ENCODE data around the gene AP1M2. TPM values are rescaled to one million over a fixed set of nuclear protein-coding genes. Genes with fewer than 3 reads are reported as not detected.

AP1M2 gene
- total RNA-seq, 1 donor from 2014 or later: 3.1 TPM

DNA sequence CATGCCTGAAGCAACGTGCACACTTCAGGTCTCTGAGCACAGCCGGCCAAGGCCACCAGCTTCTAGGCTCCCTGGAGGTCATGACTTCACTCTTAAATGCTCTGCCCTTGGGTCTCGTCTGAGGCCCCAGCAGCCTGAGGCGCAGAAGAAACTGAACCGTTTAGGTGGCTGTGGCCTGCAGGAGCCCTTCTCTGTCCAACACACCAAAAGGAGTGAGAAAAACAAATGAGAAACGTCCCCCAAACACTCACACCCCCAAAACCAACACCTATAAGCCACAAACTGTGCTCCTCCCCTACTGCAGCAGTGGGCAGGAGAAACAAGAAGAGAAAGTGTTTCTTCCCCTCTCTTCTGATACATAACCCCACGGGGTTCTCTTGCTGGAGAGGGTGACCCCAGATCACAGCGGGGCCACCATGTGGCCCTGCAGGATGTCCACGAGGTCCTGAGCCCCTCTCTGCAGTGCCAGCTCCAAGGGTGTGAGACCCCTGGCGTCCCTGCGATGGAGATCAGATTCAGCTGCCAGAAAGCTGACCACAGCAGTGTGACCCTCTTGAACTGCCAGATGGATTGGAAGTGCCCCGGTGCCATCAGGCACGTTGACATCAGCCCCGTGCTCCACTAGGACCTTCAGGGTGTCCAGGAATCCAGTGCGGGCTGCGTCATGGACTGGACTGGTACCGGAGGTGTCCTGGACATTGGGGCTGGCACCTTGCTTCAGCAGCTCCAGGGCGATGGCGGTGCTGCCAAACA, 20.3 kb downstream of the AP1M2 start:
- H3K9me3 ChIP-seq (ENCODE audit: control insufficient read depth in 3 of 3, low read length in 3 of 3): no peaks in the 10 kb centered on the region
- H3K4me3 ChIP-seq (ENCODE audit: low read length in 3 of 3): peak overlapping the region; percentile 75 to 89 (median 88)
- H3K27ac ChIP-seq (ENCODE audit: low read depth, low read length): peak overlapping the region; percentile 83
- H3K27me3 ChIP-seq (ENCODE audit: control insufficient read depth in 3 of 3, insufficient read depth in 3 of 3, low read length in 3 of 3): no peaks in the 10 kb centered on the region
- H3K9ac ChIP-seq (ENCODE audit: low read depth in 1 of 3, low read length in 3 of 3): peak overlapping the region in 2 of 3 donors; percentile 77 to 81
- peaks cover 3 to 5% (median 4%) of the 10 kb centered on the region in 3 donors for H3K36me3 ChIP-seq (ENCODE audit: control insufficient read depth in 3 of 3, insufficient read depth in 3 of 3, low read length in 3 of 3)
- H3K4me1 ChIP-seq (ENCODE audit: control insufficient read depth in 3 of 3, insufficient read depth in 3 of 3, low read length in 3 of 3): peaks cover 33 to 39% (median 34%) of the 10 kb centered on the region in 3 donors

DNA sequence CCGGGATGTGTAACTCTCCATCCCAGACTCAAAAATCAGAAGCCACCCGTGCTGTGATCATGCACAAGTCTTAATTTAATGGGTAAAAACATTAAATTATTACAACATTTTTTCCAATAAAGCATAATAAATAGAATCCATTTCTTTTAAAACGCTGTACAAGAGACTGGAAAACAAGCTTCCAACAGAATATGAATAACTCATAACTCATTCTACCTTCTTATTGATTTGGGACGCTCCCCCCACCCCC, 20.8 kb downstream of the AP1M2 start:
- peak overlapping the region; percentile 83 for H3K27ac ChIP-seq (ENCODE audit: low read depth, low read length)
- peak overlapping the region; percentile 75 to 89 (median 88) for H3K4me3 ChIP-seq (ENCODE audit: low read length in 3 of 3)
- no peaks in the 10 kb centered on the region for H3K27me3 ChIP-seq (ENCODE audit: control insufficient read depth in 3 of 3, insufficient read depth in 3 of 3, low read length in 3 of 3)
- H3K36me3 ChIP-seq (ENCODE audit: control insufficient read depth in 3 of 3, insufficient read depth in 3 of 3, low read length in 3 of 3): peaks cover 3 to 5% (median 4%) of the 10 kb centered on the region in 3 donors
- H3K4me1 ChIP-seq (ENCODE audit: control insufficient read depth in 3 of 3, insufficient read depth in 3 of 3, low read length in 3 of 3): peaks cover 33 to 39% (median 34%) of the 10 kb centered on the region in 3 donors
- no peaks in the 10 kb centered on the region for H3K9me3 ChIP-seq (ENCODE audit: control insufficient read depth in 3 of 3, low read length in 3 of 3)
- peak overlapping the region; percentile 36 to 81 (median 77) for H3K9ac ChIP-seq (ENCODE audit: low read depth in 1 of 3, low read length in 3 of 3)

DNA sequence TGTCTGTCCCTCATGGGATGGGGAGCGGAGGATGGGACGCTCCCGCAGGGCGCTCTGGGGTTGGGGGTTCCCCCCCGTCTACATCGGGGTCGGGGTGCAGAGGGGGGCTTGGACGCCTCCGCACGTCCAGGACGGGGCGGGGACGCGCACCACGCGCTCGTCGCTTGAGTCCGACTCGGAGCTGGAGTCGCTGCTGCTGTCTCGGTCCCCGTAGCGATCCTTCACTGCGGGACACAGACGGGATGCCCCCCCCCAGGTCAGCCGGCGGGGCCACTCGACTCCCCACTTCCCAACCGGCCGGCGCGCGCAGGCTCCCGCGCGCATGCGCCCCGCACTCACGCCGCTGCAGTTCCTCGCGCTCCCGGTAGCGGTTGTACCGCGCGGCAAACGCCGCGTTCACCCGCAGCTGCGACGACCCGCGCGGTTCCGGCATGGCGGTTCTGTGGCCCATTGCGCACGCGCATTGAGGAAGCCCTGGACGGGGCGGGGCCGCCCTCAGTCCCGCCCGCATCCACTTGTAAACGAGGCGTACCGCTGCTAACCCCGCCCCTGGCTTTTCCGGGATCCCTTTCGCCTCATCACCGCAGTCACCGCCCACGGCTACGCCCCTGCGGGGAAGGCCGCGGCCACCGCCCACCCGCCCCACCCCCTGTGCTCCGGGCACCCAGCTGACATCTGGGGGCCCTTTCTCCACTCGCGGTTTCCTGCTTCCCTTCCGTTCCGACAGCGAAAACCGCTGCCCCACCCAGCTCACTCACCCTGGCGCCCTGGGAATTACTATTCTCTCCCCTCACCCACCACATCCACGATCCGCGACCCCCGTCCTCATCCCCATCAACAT, 21.3 kb downstream of the AP1M2 start, which contains the start of gene KRI1:
Gene KRI1, minus strand, starts transcription at position 444 of the 841 bp plus-strand sequence. Its CDS starts 11 bp downstream, at position 433.
- Histone ChIP-seq H3K9me3 (ENCODE audit: control insufficient read depth in 3 of 3, low read length in 3 of 3) (no peaks in the 10 kb centered on the region), H3K27ac (ENCODE audit: low read depth, low read length) (peak within 1 kb of the TSS; percentile 84), H3K4me3 (ENCODE audit: low read length in 3 of 3) (peak within 1 kb of the TSS; percentile 75 to 89 (median 88)), H3K4me1 (ENCODE audit: control insufficient read depth in 3 of 3, insufficient read depth in 3 of 3, low read length in 3 of 3) (peaks cover 33 to 39% (median 34%) of the 10 kb centered on the region in 3 donors), H3K27me3 (ENCODE audit: control insufficient read depth in 3 of 3, insufficient read depth in 3 of 3, low read length in 3 of 3) (no peaks in the 10 kb centered on the region), H3K36me3 (ENCODE audit: control insufficient read depth in 3 of 3, insufficient read depth in 3 of 3, low read length in 3 of 3) (peaks cover 3 to 7% (median 5%) of the 10 kb centered on the region in 3 donors), H3K9ac (ENCODE audit: low read depth in 1 of 3, low read length in 3 of 3) (peak within 1 kb of the TSS; percentile 82 to 92 (median 91))

DNA sequence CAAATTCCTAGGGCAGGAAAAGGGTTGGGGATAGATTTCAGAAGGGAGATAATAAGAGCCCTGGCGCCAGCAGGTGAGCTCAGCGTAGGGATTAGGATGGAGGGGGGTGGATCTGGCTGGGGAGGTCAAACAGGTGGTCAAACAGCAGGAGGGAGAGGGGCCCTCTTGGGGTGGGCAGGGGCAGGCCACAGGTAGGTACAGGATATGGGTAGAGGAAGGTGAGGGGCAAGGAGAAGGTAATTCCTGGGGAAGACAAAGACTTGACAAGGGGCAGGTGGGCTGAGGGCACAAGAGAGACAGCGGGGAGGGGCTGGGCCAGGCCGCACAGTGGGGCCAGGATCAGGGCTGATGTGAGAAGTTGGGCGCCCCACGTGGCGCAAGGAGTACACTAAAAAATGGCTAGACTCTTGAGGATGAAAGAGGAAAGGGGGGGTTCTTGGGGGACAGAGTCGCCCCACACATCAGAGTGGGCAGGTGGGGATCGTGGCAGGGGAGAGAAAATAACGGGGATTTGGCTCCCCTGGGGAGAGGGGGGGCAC, 22.0 kb downstream of the AP1M2 start:
- Histone ChIP-seq H3K36me3 (ENCODE audit: control insufficient read depth in 3 of 3, insufficient read depth in 3 of 3, low read length in 3 of 3) (peaks cover 9 to 14% (median 10%) of the 10 kb centered on the region in 3 donors), H3K9me3 (ENCODE audit: control insufficient read depth in 3 of 3, low read length in 3 of 3) (no peaks in the 10 kb centered on the region), H3K9ac (ENCODE audit: low read depth in 1 of 3, low read length in 3 of 3) (peak overlapping the region; percentile 82 to 92 (median 91))

DNA sequence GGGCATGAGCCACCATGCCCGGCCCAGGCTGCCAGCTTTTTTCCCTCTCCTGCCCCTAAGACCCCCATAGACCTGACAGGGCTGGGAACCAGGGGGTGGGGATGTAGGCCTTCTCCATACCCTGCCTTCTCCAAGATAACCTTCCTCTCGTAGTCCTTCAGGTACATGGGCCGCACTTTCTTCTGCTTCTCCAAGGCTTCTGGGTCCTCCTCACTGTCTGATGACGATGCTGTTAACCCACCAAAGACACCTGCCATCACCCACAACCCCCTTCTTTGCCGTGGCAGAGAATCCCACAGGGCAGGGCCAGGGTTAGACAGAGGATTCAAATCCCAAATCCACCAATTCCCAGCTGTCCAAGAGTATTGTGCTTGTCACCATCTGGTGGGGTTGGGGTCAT, 24.5 kb downstream of the AP1M2 start:
- Histone ChIP-seq H3K4me3 (ENCODE audit: low read length in 3 of 3) (no peak overlapping the region), H3K27ac (ENCODE audit: low read depth, low read length) (no peak overlapping the region), H3K36me3 (ENCODE audit: control insufficient read depth in 3 of 3, insufficient read depth in 3 of 3, low read length in 3 of 3) (peaks cover 26 to 35% (median 28%) of the 10 kb centered on the region in 3 donors), H3K9me3 (ENCODE audit: control insufficient read depth in 3 of 3, low read length in 3 of 3) (no peaks in the 10 kb centered on the region), H3K4me1 (ENCODE audit: control insufficient read depth in 3 of 3, insufficient read depth in 3 of 3, low read length in 3 of 3) (peaks cover 20 to 26% (median 20%) of the 10 kb centered on the region in 3 donors), H3K27me3 (ENCODE audit: control insufficient read depth in 3 of 3, insufficient read depth in 3 of 3, low read length in 3 of 3) (no peaks in the 10 kb centered on the region), H3K9ac (ENCODE audit: low read depth in 1 of 3, low read length in 3 of 3) (no peak overlapping the region)

More for the DNA sequence above, 22.0 kb downstream of the AP1M2 start:
- peak overlapping the region; percentile 84 for H3K27ac ChIP-seq (ENCODE audit: low read depth, low read length)
- no peaks in the 10 kb centered on the region for H3K27me3 ChIP-seq (ENCODE audit: control insufficient read depth in 3 of 3, insufficient read depth in 3 of 3, low read length in 3 of 3)
- H3K4me3 ChIP-seq (ENCODE audit: low read length in 3 of 3): peak overlapping the region; percentile 75 to 89 (median 88)
- H3K4me1 ChIP-seq (ENCODE audit: control insufficient read depth in 3 of 3, insufficient read depth in 3 of 3, low read length in 3 of 3): peaks cover 33 to 39% (median 34%) of the 10 kb centered on the region in 3 donors

GRCh38 chr19:10560154-10560553, 27.0 kb downstream of the AP1M2 start:
- Histone ChIP-seq H3K4me3 (ENCODE audit: low read length in 3 of 3) (no peak overlapping the region), H3K27ac (ENCODE audit: low read depth, low read length) (no peak overlapping the region), H3K9ac (ENCODE audit: low read depth in 1 of 3, low read length in 3 of 3) (no peak overlapping the region), H3K36me3 (ENCODE audit: control insufficient read depth in 3 of 3, insufficient read depth in 3 of 3, low read length in 3 of 3) (peaks cover 38 to 55% (median 38%) of the 10 kb centered on the region in 3 donors), H3K27me3 (ENCODE audit: control insufficient read depth in 3 of 3, insufficient read depth in 3 of 3, low read length in 3 of 3) (no peaks in the 10 kb centered on the region), H3K9me3 (ENCODE audit: control insufficient read depth in 3 of 3, low read length in 3 of 3) (no peaks in the 10 kb centered on the region), H3K4me1 (ENCODE audit: control insufficient read depth in 3 of 3, insufficient read depth in 3 of 3, low read length in 3 of 3) (peaks cover 3 to 13% (median 5%) of the 10 kb centered on the region in 3 donors)

DNA sequence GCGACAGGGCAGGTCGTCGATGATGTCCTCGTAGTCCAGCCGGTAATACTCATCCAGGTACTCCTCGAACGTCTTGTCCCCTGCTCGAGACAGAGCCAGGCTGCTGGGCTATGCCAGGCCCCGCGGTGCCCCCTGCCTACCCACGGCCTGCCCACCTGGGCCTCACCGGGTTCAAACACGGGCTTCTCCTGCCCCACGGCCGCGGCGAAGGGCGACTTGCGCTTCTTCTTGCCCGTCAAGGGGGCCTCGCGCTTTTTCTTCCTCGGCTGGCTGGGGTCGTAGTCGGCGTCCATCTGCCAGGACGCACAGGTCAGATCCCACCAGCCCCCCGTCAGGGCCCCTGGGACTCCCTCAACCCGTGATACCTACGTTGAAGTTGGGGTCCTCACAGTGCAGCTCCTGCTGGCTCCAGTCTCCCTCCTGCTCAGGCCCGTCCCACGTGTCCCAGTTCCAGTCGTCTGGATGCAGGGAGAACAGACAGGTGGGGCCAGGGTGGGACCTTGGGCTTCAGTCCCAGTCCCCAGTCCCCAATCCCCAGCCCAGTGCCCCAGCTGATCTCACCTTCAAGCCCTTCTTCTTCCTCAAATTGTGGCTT, 29.4 kb downstream of the AP1M2 start:
- Histone ChIP-seq H3K9me3 (ENCODE audit: control insufficient read depth in 3 of 3, low read length in 3 of 3) (no peaks in the 10 kb centered on the region), H3K27me3 (ENCODE audit: control insufficient read depth in 3 of 3, insufficient read depth in 3 of 3, low read length in 3 of 3) (no peaks in the 10 kb centered on the region), H3K27ac (ENCODE audit: low read depth, low read length) (no peak overlapping the region), H3K4me1 (ENCODE audit: control insufficient read depth in 3 of 3, insufficient read depth in 3 of 3, low read length in 3 of 3) (peaks cover 0 to 7% (median 0%) of the 10 kb centered on the region in 3 donors), H3K4me3 (ENCODE audit: low read length in 3 of 3) (no peak overlapping the region), H3K36me3 (ENCODE audit: control insufficient read depth in 3 of 3, insufficient read depth in 3 of 3, low read length in 3 of 3) (peaks cover 56 to 74% (median 61%) of the 10 kb centered on the region in 3 donors), H3K9ac (ENCODE audit: low read depth in 1 of 3, low read length in 3 of 3) (no peak overlapping the region)

- Histone ChIP-seq H3K4me3 (ENCODE audit: low read length in 3 of 3) (no peak overlapping the region), H3K9me3 (ENCODE audit: control insufficient read depth in 3 of 3, low read length in 3 of 3) (no peaks in the 10 kb centered on the region), H3K9ac (ENCODE audit: low read depth in 1 of 3, low read length in 3 of 3) (no peak overlapping the region), H3K27me3 (ENCODE audit: control insufficient read depth in 3 of 3, insufficient read depth in 3 of 3, low read length in 3 of 3) (no peaks in the 10 kb centered on the region), H3K27ac (ENCODE audit: low read depth, low read length) (no peak overlapping the region), H3K4me1 (ENCODE audit: control insufficient read depth in 3 of 3, insufficient read depth in 3 of 3, low read length in 3 of 3) (peaks cover 0 to 7% (median 0%) of the 10 kb centered on the region in 3 donors), H3K36me3 (ENCODE audit: control insufficient read depth in 3 of 3, insufficient read depth in 3 of 3, low read length in 3 of 3) (peaks cover 67 to 74% (median 73%) of the 10 kb centered on the region in 3 donors)
Measured at GRCh38 chr19:10555610-10555973, 31.5 kb downstream of the AP1M2 start.

DNA sequence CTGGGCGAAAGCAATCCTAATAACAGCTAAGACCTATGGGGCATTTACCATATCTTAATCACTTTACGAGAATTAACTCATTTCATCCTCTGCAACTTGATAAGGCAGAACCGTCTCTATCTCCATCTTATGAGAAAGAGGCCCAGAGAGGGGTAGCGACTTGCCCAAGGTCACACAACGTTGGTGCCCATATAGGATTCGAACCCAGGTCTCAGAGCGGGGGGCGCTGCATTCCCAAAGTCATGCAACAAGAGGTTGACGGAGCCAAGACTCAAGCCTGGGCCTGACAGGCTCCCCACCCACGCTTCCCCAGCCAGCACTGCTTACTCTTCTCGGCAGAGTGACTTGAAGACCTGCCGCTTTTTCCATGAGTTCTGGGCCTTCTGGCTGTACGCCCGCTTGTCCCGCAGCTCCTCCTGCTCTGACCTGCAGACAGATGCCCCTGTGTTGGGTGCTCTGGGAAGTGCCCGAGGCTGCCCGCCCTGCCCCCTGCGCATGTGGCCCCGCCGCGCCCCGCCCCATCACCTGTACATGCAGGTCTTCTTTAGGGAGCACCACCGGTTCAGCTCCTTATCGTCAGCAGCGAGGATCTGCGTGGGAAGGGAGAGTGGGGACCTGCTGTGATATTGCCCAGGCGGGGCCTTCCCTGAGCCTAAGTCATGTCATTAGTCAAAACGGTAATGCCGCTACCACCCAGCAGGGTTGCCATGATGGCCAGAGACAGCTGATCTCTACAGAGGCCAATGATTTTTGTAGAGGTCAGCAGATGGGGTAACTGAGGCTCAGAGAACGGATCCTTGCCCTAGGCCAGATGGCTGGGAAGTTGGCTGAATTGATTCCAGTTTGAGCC, 32.1 kb downstream of the AP1M2 start:
- no peaks in the 10 kb centered on the region for H3K27me3 ChIP-seq (ENCODE audit: control insufficient read depth in 3 of 3, insufficient read depth in 3 of 3, low read length in 3 of 3)
- H3K36me3 ChIP-seq (ENCODE audit: control insufficient read depth in 3 of 3, insufficient read depth in 3 of 3, low read length in 3 of 3): peaks cover 65 to 73% (median 72%) of the 10 kb centered on the region in 3 donors
- H3K4me3 ChIP-seq (ENCODE audit: low read length in 3 of 3): no peak overlapping the region
- peaks cover 0 to 7% (median 0%) of the 10 kb centered on the region in 3 donors for H3K4me1 ChIP-seq (ENCODE audit: control insufficient read depth in 3 of 3, insufficient read depth in 3 of 3, low read length in 3 of 3)
- H3K9me3 ChIP-seq (ENCODE audit: control insufficient read depth in 3 of 3, low read length in 3 of 3): no peaks in the 10 kb centered on the region
- H3K27ac ChIP-seq (ENCODE audit: low read depth, low read length): no peak overlapping the region
- H3K9ac ChIP-seq (ENCODE audit: low read depth in 1 of 3, low read length in 3 of 3): no peak overlapping the region
